ENCODE results near the gene BLM.

BLM gene

DNA sequence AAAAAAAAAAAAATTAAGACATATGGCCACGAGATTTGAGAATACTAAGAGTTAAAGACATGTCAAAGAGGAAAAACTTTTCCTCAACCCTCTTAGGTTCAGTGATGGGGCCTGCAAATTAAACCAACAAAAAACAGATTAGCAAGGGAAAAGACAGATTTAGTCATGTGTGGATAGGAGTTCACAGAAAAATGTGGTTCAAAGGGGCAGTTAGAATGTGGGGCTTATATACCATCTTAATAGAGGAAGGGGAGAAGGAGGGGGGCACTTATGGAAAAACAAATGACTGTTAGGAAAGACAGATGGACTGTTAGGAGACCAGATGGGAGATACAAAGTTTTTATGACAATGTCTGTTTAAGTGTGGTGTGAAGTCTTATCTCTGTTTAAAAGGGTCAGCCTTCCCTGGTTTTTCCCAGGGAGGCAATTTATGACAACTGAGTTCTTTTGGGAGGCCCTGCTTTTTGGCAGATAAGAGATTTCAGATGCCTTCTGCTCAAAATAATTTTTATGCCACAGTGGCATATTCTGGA, 82.6 kb downstream of the BLM start:
- no peaks in the 10 kb centered on the region for H3K4me1 ChIP-seq (ENCODE audit: control insufficient read depth, insufficient read depth, low read length)
- no peaks in the 10 kb centered on the region for H3K9me3 ChIP-seq (ENCODE audit: control insufficient read depth, low read length)
- no peak overlapping the region for H3K9ac ChIP-seq (ENCODE audit: low read length)
- no peak for DNase-seq (ENCODE audit: low read depth)
- no peak overlapping the region for H3K4me3 ChIP-seq (ENCODE audit: low read length)
- no peaks in the 10 kb centered on the region for H3K27me3 ChIP-seq (replicated peaks; ENCODE audit: control insufficient read depth, insufficient read depth, low read length)
- H3K36me3 ChIP-seq (ENCODE audit: control insufficient read depth, insufficient read depth, low read length, severe bottlenecking) = no peaks in the 10 kb centered on the region

DNA sequence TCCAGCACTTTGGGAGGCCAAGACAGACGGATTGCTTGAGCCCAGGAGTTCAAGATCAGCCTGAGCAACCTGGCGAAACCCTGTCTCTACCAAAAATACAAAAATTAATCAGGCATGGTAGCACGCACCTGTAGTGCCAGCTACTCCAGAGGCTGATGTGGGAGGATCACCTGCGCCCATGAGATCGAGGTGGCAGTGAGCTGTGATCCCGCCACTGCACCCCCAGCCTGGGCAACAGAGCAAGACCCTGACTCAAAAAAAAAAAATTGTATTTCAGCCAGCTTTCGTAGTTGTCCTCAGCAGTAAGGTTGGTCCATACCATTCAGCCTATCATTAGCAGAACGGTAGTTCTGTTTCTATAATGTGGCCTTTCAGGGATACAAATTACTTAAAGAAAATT, 84.7 kb downstream of the BLM start:
- no peaks in the 10 kb centered on the region for H3K36me3 ChIP-seq (ENCODE audit: control insufficient read depth, insufficient read depth, low read length, severe bottlenecking)
- no peak overlapping the region for H3K4me3 ChIP-seq (ENCODE audit: low read length)
- no peak for DNase-seq (ENCODE audit: low read depth)
- no peaks in the 10 kb centered on the region for H3K9me3 ChIP-seq (ENCODE audit: control insufficient read depth, low read length)
- no peaks in the 10 kb centered on the region for H3K27me3 ChIP-seq (replicated peaks; ENCODE audit: control insufficient read depth, insufficient read depth, low read length)
- H3K9ac ChIP-seq (ENCODE audit: low read length) = no peak overlapping the region
- H3K4me1 ChIP-seq (ENCODE audit: control insufficient read depth, insufficient read depth, low read length) = no peaks in the 10 kb centered on the region

DNA sequence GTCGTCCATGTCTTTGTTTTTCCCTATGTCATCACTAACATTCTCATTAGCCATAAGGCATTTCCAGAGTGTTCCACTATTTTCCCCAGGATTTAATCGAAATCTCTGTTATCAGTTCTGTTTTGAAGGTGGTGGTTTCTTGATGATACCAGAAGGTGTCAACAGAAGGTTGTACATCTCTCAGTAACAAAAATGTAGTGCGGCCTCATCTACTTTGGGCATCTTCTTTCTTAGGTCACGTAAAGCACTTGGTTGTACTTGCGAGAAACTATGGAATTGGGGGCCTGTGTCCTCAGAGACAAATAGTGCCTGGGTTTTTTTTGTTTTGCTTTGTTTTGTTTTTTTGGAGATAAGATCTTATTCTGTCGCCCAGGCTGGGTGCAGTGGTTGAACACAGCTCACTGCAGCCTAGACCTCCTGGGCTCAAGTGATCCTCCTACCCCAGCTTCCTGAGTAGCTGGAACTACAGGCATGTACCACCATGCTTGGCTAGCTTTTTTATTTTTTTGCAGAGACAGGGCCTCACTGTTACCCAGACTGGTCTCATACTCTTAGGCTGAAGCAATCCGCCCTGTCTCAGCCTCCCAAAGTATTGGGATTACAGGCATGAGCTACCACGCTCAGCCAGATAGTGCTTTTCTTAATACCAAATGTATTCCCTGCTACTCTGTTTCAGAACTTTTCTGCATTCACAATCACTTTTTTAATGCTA, 90.1 kb downstream of the BLM start:
- no peaks in the 10 kb centered on the region for H3K36me3 ChIP-seq (ENCODE audit: control insufficient read depth, insufficient read depth, low read length, severe bottlenecking)
- no peak overlapping the region for H3K9ac ChIP-seq (ENCODE audit: low read length)
- no peaks in the 10 kb centered on the region for H3K4me1 ChIP-seq (ENCODE audit: control insufficient read depth, insufficient read depth, low read length)
- no peaks in the 10 kb centered on the region for H3K27me3 ChIP-seq (replicated peaks; ENCODE audit: control insufficient read depth, insufficient read depth, low read length)
- no peak for DNase-seq (ENCODE audit: low read depth)
- no peaks in the 10 kb centered on the region for H3K9me3 ChIP-seq (ENCODE audit: control insufficient read depth, low read length)
- no peak overlapping the region for H3K4me3 ChIP-seq (ENCODE audit: low read length)

DNA sequence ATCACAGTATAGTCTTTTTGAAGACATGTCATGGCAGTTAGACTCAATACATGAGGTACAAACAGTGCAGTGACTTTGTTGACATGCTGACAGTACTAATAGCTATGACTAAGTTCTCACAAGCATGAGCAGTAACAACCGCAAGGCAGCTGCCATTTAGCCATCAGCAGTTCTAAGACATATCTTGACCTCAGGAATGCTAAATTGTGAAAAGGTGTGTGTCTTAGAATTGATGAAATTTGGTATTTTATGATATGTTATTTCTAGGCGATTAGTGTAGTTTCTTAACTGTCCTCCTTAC, 90.6 kb downstream of the BLM start:
- H3K9me3 ChIP-seq (ENCODE audit: control insufficient read depth, low read length) = no peaks in the 10 kb centered on the region
- no peak for DNase-seq (ENCODE audit: low read depth)
- H3K27me3 ChIP-seq (replicated peaks; ENCODE audit: control insufficient read depth, insufficient read depth, low read length) = no peaks in the 10 kb centered on the region
- no peak overlapping the region for H3K9ac ChIP-seq (ENCODE audit: low read length)
- H3K36me3 ChIP-seq (ENCODE audit: control insufficient read depth, insufficient read depth, low read length, severe bottlenecking) = no peaks in the 10 kb centered on the region
- H3K4me1 ChIP-seq (ENCODE audit: control insufficient read depth, insufficient read depth, low read length) = no peaks in the 10 kb centered on the region
- H3K4me3 ChIP-seq (ENCODE audit: low read length) = no peak overlapping the region

DNA sequence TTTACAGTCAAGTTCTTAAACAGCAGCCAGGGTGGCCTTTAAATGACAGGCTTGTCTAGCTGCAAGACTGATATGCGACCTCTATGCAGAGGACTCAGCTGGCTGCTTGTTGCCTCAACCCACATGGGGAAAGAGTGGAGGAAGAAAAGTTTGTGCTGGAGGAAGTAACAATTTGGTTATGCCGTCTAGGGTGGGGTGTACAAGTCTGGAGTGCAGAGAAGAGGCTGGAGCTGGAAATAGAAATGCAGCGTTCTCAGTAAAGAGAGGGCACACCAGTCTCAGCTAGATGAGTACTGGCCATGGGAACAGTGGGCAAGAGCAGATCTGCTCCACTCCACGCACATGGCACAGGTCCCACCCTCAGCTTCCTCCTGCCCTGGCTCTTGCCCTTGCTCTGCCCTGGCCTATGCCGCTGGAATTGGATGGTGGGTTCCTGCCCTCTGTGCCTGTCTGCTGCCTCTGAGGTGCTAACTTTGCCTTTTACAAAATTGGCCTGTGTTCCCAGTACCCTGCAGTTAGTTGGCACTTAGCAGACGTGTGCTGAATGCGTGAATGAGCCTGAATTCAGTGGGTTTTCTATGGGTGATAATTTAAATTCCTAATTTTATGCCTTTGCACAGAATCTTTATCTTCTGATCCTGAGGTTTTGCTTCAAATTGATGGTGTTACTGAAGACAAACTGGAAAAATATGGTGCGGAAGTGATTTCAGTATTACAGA, 91.5 kb downstream of the BLM start:
- no peaks in the 10 kb centered on the region for H3K36me3 ChIP-seq (ENCODE audit: control insufficient read depth, insufficient read depth, low read length, severe bottlenecking)
- no peaks in the 10 kb centered on the region for H3K27me3 ChIP-seq (replicated peaks; ENCODE audit: control insufficient read depth, insufficient read depth, low read length)
- H3K4me3 ChIP-seq (ENCODE audit: low read length) = no peak overlapping the region
- no peak overlapping the region for H3K9ac ChIP-seq (ENCODE audit: low read length)
- DNase-seq (ENCODE audit: low read depth) = no peak
- no peaks in the 10 kb centered on the region for H3K9me3 ChIP-seq (ENCODE audit: control insufficient read depth, low read length)
- no peaks in the 10 kb centered on the region for H3K4me1 ChIP-seq (ENCODE audit: control insufficient read depth, insufficient read depth, low read length)

DNA sequence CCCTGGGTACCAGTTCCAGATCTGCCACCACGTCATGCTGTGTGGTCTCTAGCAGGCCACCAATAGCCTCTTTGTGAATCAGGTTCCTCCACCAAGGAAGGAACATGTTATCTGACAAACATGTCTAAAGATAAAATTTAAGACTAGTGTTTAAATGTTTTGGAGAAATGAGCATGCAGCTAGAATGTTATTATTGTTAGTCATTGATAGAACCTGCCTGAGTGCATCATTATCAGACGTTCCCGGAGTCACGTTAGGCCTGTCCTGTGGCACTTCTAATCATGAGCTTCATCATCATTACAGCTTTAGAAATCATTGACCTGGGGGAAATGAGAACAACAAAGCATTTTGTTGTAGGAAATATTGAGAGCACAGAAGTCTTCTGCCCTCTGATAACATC, 92.4 kb downstream of the BLM start:
- H3K9me3 ChIP-seq (ENCODE audit: control insufficient read depth, low read length) = no peaks in the 10 kb centered on the region
- H3K36me3 ChIP-seq (ENCODE audit: control insufficient read depth, insufficient read depth, low read length, severe bottlenecking) = no peaks in the 10 kb centered on the region
- no peak for DNase-seq (ENCODE audit: low read depth)
- no peak overlapping the region for H3K9ac ChIP-seq (ENCODE audit: low read length)
- no peak overlapping the region for H3K4me3 ChIP-seq (ENCODE audit: low read length)
- no peaks in the 10 kb centered on the region for H3K27me3 ChIP-seq (replicated peaks; ENCODE audit: control insufficient read depth, insufficient read depth, low read length)
- no peaks in the 10 kb centered on the region for H3K4me1 ChIP-seq (ENCODE audit: control insufficient read depth, insufficient read depth, low read length)

DNA sequence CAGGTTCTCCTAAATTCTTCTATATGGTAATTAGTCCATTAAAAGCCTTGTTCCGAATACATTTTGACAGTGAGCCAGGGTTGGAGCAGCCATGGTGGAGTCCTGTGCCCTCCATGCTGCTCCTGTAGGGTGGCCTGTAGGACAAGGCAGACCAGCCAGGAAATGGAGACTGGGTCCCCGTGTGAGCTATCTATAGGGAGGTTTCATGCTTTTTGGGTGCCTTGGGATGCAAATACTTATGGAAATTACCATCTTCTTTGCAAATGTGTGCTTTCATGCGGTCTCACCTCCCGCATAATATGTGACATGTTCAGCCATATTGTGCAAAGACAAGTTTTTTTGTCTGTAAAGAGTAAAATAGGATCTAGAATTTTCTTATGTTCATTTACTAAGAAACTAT, 93.2 kb downstream of the BLM start:
- Histone ChIP-seq H3K36me3 (ENCODE audit: control insufficient read depth, insufficient read depth, low read length, severe bottlenecking) (no peaks in the 10 kb centered on the region), H3K27me3 (replicated peaks; ENCODE audit: control insufficient read depth, insufficient read depth, low read length) (no peaks in the 10 kb centered on the region), H3K4me1 (ENCODE audit: control insufficient read depth, insufficient read depth, low read length) (no peaks in the 10 kb centered on the region), H3K4me3 (ENCODE audit: low read length) (no peak overlapping the region), H3K9me3 (ENCODE audit: control insufficient read depth, low read length) (no peaks in the 10 kb centered on the region), H3K9ac (ENCODE audit: low read length) (no peak overlapping the region)
- DNase-seq (ENCODE audit: low read depth) = no peak

DNA sequence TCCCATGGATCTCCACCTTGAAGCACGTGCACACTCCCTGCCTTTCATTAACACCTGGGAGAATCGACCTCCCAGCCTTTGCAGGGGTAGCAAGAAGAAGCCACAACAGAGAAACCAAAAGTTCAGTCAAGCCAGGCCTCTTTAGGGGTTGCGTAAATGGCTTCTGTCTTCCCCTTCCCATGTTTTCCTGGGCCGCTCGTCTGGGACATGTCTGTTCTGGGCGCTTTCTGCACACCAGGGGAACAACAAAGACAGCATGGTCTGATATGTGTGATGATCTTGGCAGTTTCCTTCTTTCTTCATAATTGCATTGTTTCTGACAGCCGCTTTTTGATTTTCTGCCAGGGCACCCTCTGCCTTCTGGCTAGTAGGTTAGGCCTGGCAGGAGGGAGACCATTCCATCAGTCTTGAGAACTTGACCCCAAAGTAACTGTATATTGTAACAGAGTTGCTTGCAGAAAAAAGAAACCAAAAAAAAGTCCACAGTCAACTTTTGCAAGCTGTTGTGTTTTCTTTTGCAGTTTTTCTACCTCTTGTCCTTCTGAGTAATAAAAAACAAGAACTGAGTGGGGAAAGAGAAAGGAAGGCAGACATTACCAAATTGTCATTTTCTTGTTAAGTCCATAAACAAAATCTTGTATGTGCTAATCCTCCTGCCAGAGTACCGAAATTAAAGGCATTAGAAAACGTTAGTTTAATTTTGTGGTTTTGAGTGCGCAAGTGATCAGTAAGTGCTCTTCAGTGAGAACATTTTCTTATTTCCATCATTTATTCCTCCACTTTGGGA, 95.2 kb downstream of the BLM start:
- no peaks in the 10 kb centered on the region for H3K4me1 ChIP-seq (ENCODE audit: control insufficient read depth, insufficient read depth, low read length)
- no peaks in the 10 kb centered on the region for H3K36me3 ChIP-seq (ENCODE audit: control insufficient read depth, insufficient read depth, low read length, severe bottlenecking)
- DNase-seq (ENCODE audit: low read depth) = no peak
- no peaks in the 10 kb centered on the region for H3K27me3 ChIP-seq (replicated peaks; ENCODE audit: control insufficient read depth, insufficient read depth, low read length)
- H3K9ac ChIP-seq (ENCODE audit: low read length) = no peak overlapping the region
- no peak overlapping the region for H3K4me3 ChIP-seq (ENCODE audit: low read length)
- H3K9me3 ChIP-seq (ENCODE audit: control insufficient read depth, low read length) = no peaks in the 10 kb centered on the region

DNA sequence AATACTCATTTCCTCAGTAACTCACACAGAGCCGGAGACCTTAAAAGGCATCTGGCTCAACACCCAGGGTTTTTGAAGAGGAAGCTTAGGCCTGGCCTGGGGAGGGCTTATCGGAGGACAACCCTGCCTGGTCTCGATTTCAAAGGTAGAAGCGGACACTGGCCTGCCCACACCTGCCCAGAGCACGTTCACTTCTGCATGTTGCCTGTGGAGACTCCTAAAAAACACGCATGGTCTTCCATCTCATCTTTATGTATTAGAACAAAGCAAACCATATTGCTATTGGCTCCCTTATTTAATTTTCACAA, 95.8 kb downstream of the BLM start:
- Histone ChIP-seq H3K4me3 (ENCODE audit: low read length) (no peak overlapping the region), H3K36me3 (ENCODE audit: control insufficient read depth, insufficient read depth, low read length, severe bottlenecking) (no peaks in the 10 kb centered on the region), H3K9me3 (ENCODE audit: control insufficient read depth, low read length) (no peaks in the 10 kb centered on the region), H3K9ac (ENCODE audit: low read length) (no peak overlapping the region), H3K27me3 (replicated peaks; ENCODE audit: control insufficient read depth, insufficient read depth, low read length) (peaks cover 3% of the 10 kb centered on the region), H3K4me1 (ENCODE audit: control insufficient read depth, insufficient read depth, low read length) (no peaks in the 10 kb centered on the region)
- DNase-seq (ENCODE audit: low read depth) = no peak

DNA sequence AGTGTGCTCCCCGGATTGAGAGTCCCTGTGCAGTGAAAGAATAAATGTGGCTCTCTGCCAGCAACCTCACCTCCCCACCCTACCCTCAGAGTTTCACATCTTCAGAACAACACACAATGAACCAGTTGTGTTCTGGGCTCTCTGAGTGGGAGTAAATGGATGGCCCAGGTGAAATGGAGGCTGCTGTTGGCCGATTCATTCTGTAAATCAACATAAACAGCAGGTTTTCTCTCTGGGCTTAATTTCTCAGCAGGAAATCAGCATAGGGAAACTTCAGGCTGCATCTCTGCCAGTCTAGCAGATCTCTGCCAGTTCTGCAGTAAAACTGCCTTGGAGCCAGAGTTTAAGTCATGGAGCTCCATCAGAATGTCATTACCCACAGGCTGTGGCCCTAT, 96.6 kb downstream of the BLM start:
- no peaks in the 10 kb centered on the region for H3K4me1 ChIP-seq (ENCODE audit: control insufficient read depth, insufficient read depth, low read length)
- no peaks in the 10 kb centered on the region for H3K9me3 ChIP-seq (ENCODE audit: control insufficient read depth, low read length)
- H3K27me3 ChIP-seq (replicated peaks; ENCODE audit: control insufficient read depth, insufficient read depth, low read length) = peaks cover 8% of the 10 kb centered on the region
- H3K36me3 ChIP-seq (ENCODE audit: control insufficient read depth, insufficient read depth, low read length, severe bottlenecking) = no peaks in the 10 kb centered on the region
- DNase-seq (ENCODE audit: low read depth) = no peak
- H3K9ac ChIP-seq (ENCODE audit: low read length) = no peak overlapping the region
- no peak overlapping the region for H3K4me3 ChIP-seq (ENCODE audit: low read length)

DNA sequence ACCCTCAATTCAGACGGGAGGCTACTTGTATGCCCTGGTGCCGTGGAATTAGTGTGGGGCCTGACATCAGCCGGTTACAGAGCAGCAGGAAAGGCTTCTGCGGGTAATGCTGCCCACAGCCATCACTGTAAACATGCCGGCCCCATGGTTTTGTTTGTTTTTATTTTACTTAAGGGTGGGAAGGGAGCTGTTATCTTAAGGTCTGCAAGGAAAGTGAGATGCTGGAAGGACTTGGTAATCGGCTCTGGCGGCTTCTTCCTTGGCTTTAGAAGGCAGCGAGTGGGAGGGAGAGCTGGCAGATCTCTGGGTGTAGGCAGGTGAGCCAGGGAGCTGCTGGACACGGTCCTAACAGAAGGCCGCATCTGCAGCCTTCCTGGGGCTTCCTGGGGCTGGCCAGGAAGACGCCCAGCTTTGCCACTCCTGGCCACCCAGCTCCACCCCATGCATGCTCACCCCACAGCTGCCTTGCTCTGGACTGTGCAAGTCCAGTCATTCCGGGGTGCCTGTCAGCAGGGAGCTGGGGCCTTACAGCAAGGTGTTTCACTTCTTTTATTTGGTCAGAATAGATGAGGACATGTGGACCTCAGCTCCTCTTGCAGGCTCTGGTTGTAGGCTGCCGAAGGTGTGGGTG, 97.2 kb downstream of the BLM start:
- H3K9me3 ChIP-seq (ENCODE audit: control insufficient read depth, low read length) = no peaks in the 10 kb centered on the region
- no peaks in the 10 kb centered on the region for H3K4me1 ChIP-seq (ENCODE audit: control insufficient read depth, insufficient read depth, low read length)
- no peaks in the 10 kb centered on the region for H3K36me3 ChIP-seq (ENCODE audit: control insufficient read depth, insufficient read depth, low read length, severe bottlenecking)
- no peak overlapping the region for H3K4me3 ChIP-seq (ENCODE audit: low read length)
- peaks cover 10% of the 10 kb centered on the region for H3K27me3 ChIP-seq (replicated peaks; ENCODE audit: control insufficient read depth, insufficient read depth, low read length)
- DNase-seq (ENCODE audit: low read depth) = no peak
- no peak overlapping the region for H3K9ac ChIP-seq (ENCODE audit: low read length)
